Stomach smooth muscle (tissue), 2 donors: ENCODE measurements around the gene TLE4.

ENCODE experiments used
- H3K27ac ChIP-seq: one replicate; pipeline ENCODE4 v1.7.0; 2013; ENCODE audit warnings: mild to moderate bottlenecking, low read length, inconsistent platforms
- H3K27me3 ChIP-seq, 2 donors: one replicate each; pipeline ENCODE4 v1.7.0; 2013; ENCODE audit warnings: low read length in 2 of 2; ENCODE audit not compliant: insufficient read depth in 2 of 2, control insufficient read depth in 1 of 2
- H3K36me3 ChIP-seq, 2 donors: one replicate each; pipeline ENCODE4 v1.7.0; 2013; ENCODE audit warnings: low read length in 2 of 2; ENCODE audit not compliant: control insufficient read depth in 2 of 2, insufficient read depth in 2 of 2
- H3K4me1 ChIP-seq: one replicate; pipeline ENCODE4 v1.7.0; 2013; ENCODE audit warnings: low read length; ENCODE audit not compliant: control insufficient read depth, insufficient read depth
- H3K4me3 ChIP-seq, 2 donors: one replicate each; pipeline ENCODE4 v1.7.0; 2013; ENCODE audit warnings: low read length in 2 of 2
- H3K9ac ChIP-seq, 2 donors: one replicate each; pipeline ENCODE4 v1.7.0; 2013; ENCODE audit warnings: low read length in 2 of 2, mild to moderate bottlenecking in 1 of 2
- H3K9me3 ChIP-seq, 2 donors: one replicate each; pipeline ENCODE4 v1.7.0; 2013; ENCODE audit warnings: low read length in 2 of 2; ENCODE audit not compliant: control insufficient read depth in 2 of 2
- donor health status: healthy.
- donor health status: Pancreatic carcinoma.

Gene TLE4

GRCh38 chr9:79705704-79706103, 133.9 kb downstream of the TLE4 start:
- Histone ChIP-seq H3K4me1 (no peaks in the 10 kb centered on the region), H3K27me3 (no peaks in the 10 kb centered on the region), H3K9me3 (no peaks in the 10 kb centered on the region), H3K9ac (no peak overlapping the region), H3K27ac (no peak overlapping the region), H3K36me3 (peaks cover 28 to 35% of the 10 kb centered on the region in 2 donors), H3K4me3 (no peak overlapping the region)

DNA sequence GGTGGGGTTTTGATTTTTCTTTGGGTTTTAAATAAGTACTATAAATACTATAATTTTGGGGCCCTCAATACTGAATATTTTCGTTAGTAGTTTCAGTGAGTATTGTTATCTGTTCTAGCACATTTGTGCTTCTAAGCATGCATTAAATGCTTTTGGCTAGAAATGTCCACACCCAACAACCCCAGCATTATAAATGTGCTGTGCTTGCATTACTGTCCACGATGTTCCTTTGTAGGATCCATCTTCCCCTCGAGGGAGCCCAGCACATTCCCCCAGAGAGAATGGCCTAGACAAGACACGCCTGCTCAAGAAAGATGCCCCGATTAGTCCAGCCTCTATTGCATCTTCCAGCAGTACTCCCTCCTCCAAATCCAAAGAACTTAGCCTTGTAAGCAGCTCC, 134.7 kb downstream of the TLE4 start:
- no peaks in the 10 kb centered on the region for H3K4me1 ChIP-seq
- H3K27me3 ChIP-seq, result no peaks in the 10 kb centered on the region
- no peak overlapping the region for H3K27ac ChIP-seq
- H3K9ac ChIP-seq, result no peak overlapping the region
- no peaks in the 10 kb centered on the region for H3K9me3 ChIP-seq
- H3K4me3 ChIP-seq, result no peak overlapping the region
- peaks cover 31 to 38% of the 10 kb centered on the region in 2 donors for H3K36me3 ChIP-seq

- H3K27ac ChIP-seq, result no peak overlapping the region
- H3K4me1 ChIP-seq, result no peaks in the 10 kb centered on the region
- no peaks in the 10 kb centered on the region for H3K27me3 ChIP-seq
- H3K36me3 ChIP-seq, result peaks cover 31 to 43% of the 10 kb centered on the region in 2 donors
- H3K9ac ChIP-seq, result no peak overlapping the region
- H3K9me3 ChIP-seq, result no peaks in the 10 kb centered on the region
- H3K4me3 ChIP-seq, result no peak overlapping the region
Observed at GRCh38 chr9:79707589-79707988, 135.8 kb downstream of the TLE4 start.

GRCh38 chr9:79708541-79708940, 136.8 kb downstream of the TLE4 start:
- Histone ChIP-seq H3K4me1 (no peaks in the 10 kb centered on the region), H3K4me3 (no peak overlapping the region), H3K36me3 (peaks cover 35 to 49% of the 10 kb centered on the region in 2 donors), H3K9me3 (no peaks in the 10 kb centered on the region), H3K27me3 (no peaks in the 10 kb centered on the region), H3K9ac (no peak overlapping the region), H3K27ac (no peak overlapping the region)

DNA sequence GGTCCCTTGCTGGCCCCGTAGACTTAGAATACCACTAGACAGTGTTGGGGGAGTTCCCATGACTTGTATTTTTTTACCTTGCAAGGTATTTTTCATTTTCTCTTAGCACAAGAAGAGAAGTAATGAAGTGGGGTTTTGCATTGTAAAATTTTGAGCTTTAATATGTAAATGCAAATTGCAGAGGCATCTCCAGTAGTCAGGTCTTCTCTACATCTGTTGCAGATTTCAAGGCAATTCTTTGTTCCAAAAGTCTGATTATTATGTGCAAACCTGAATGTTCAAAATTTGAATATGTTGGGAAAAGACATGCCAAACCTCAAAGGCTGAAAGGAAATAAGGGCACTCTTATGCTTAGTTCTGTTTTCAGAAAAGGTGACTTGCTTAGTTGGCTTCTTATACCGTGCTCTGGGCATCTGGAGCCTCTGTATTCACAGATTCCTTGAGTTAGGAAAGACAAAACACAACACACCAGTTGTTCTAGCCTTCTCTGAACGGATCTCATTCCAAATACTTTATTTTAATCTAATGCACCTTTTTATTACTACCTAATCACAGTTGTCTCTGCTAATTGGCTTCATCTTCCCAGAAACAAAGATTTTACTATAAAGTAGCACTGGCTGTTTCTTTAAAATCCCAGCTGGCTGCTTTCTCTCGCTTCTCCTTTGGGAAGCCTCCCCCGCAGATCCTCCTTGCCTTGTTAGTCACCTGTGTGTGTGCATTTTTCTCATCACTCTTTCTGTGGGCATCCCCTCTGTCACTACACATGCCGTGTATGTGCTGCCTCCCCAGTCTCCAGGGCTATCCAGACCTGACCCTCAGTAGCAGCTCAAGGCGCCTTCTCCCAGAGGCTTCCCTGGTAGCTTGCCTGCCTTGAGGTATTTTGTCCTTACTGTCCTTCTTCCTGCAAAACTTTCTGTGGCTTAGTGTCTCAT, 138.2 kb downstream of the TLE4 start:
- Histone ChIP-seq H3K9me3 (no peaks in the 10 kb centered on the region), H3K27me3 (no peaks in the 10 kb centered on the region), H3K27ac (no peak overlapping the region), H3K4me3 (no peak overlapping the region), H3K4me1 (no peaks in the 10 kb centered on the region), H3K36me3 (peaks cover 32 to 50% of the 10 kb centered on the region in 2 donors), H3K9ac (no peak overlapping the region)

DNA sequence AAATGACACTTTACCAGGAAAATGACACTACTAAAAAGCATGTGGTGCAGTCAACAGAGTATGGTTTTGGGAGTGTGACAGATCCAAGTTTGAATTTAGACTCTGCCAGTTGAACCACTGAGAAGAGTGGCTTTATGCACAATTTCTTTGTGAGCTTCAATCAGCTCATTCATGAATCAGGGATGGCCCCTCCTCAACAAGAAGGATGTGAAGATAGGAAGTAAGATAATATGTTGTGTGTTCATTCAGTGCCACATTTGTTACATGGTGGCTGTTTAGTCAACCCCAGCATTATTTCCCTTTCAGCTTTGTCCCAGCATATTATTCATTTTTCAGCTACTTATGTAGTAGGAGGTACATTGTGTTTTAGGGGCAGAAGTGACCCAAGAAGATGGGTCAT, 140.1 kb downstream of the TLE4 start:
- Histone ChIP-seq H3K36me3 (peaks cover 40 to 58% of the 10 kb centered on the region in 2 donors), H3K4me1 (no peaks in the 10 kb centered on the region), H3K27ac (no peak overlapping the region), H3K9me3 (no peaks in the 10 kb centered on the region), H3K9ac (no peak overlapping the region), H3K27me3 (no peaks in the 10 kb centered on the region), H3K4me3 (no peak overlapping the region)

GRCh38 chr9:79719021-79719420, 147.3 kb downstream of the TLE4 start:
- Histone ChIP-seq H3K9ac (no peak overlapping the region), H3K9me3 (no peaks in the 10 kb centered on the region), H3K27ac (no peak overlapping the region), H3K4me1 (no peaks in the 10 kb centered on the region), H3K27me3 (no peaks in the 10 kb centered on the region), H3K4me3 (no peak overlapping the region), H3K36me3 (peaks cover 61 to 70% of the 10 kb centered on the region in 2 donors)

GRCh38 chr9:79719989-79720388, 148.2 kb downstream of the TLE4 start:
- no peak overlapping the region for H3K9ac ChIP-seq
- H3K27ac ChIP-seq, result no peak overlapping the region
- no peaks in the 10 kb centered on the region for H3K27me3 ChIP-seq
- no peak overlapping the region for H3K4me3 ChIP-seq
- H3K4me1 ChIP-seq, result no peaks in the 10 kb centered on the region
- no peaks in the 10 kb centered on the region for H3K9me3 ChIP-seq
- H3K36me3 ChIP-seq, result peaks cover 66 to 74% of the 10 kb centered on the region in 2 donors

GRCh38 chr9:79731171-79731890, 159.6 kb downstream of the TLE4 start:
- Histone ChIP-seq H3K27me3 (no peaks in the 10 kb centered on the region), H3K9ac (no peak overlapping the region), H3K4me1 (no peaks in the 10 kb centered on the region), H3K36me3 (peaks cover 5 to 7% of the 10 kb centered on the region in 2 donors), H3K9me3 (no peaks in the 10 kb centered on the region), H3K4me3 (no peak overlapping the region), H3K27ac (no peak overlapping the region)

- no peak overlapping the region for H3K4me3 ChIP-seq
- no peak overlapping the region for H3K27ac ChIP-seq
- no peaks in the 10 kb centered on the region for H3K9me3 ChIP-seq
- no peaks in the 10 kb centered on the region for H3K4me1 ChIP-seq
- no peak overlapping the region for H3K9ac ChIP-seq
- H3K27me3 ChIP-seq, result no peaks in the 10 kb centered on the region
- H3K36me3 ChIP-seq, result peaks cover 0 to 2% of the 10 kb centered on the region in 2 donors
Observed at GRCh38 chr9:79735023-79735779, 163.4 kb downstream of the TLE4 start.
